HG03039 (cell line): ENCODE data around the gene SLC17A5.
"Not testable (repeated sequence)": the region's sequence is repeated elsewhere in the genome, so short reads cannot be mapped to it uniquely, and the experiment has no call there.

Experiments
- ATAC-seq: cut with Tn5 transposase; IDR thresholded peaks from one replicate; pipeline ENCODE4 v1.9.1; 2021; ENCODE audit warnings: mild to moderate bottlenecking, moderate library complexity; ENCODE audit not compliant: unreplicated experiment

Gene SLC17A5

GRCh38 chr6:73569121-73569520 is 84.7 kb downstream of the SLC17A5 start:
- no peak for ATAC-seq

DNA sequence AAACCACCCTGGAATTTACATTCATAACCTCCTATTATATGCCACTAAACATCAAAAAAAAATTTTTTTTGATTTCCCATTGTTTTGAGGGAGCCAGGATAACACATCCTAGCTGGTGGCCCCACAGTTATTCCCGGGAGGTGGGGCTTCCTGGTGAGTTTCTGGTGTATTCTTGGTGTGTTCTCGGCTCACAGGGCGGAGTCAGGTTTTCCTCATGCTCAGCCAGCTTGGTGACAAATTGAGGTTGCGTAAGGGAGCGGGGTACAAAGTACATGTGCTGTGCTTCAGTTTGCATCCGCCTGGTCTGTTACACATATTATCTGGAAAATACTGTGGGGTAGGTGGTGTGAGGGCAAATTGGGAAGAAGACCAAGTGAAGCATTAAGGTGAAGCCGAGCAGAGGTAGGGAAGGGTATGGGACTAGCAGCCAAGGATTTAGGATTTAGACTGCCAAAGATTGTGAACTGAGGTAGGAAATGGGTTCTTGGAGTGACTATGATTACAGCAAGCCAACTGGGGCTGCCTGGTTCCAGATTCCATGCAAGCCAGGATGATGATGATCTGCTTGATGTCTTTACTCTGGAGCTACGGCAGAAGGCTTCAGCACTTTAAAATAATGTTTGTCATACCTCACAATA is 86.7 kb downstream of the SLC17A5 start:
- ATAC-seq, result no peak

- ATAC-seq, result not testable (repeated sequence)
Observed at GRCh38 chr6:73566486-73566871, 87.3 kb downstream of the SLC17A5 start.

DNA sequence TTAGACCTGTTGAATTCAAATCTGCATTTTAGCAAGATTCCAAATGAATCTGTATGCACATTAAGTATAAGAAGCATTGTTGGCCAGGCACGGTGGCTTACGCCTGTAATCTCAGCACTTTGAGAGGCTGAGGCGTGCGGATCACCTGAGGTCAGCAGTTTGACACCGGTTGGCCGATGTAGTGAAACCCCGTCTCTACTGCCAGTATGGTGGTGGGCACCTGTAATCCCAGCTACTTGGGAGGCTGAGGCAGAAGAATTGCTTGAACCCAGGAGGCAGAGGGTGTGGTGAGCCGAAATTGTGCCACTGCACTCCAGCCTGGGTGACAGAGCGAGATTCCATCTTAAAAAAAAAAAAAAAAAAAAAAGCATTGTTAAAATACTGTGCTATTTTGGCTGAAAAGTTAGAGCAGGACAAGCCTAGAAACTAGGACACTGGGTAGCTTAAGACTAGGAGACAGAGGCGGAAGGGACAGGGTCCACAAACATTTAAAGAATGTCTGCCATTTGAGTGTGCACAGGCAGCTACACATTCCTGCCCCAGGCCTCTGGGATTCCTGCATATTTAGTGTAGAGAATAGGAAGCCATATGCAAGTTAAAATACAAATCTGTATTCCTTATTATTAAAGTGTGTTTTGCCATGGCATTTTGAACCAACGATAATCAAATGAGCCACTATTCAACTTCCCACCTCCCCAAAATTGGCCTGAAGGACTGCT is 87.9 kb downstream of the SLC17A5 start:
- no peak for ATAC-seq

GRCh38 chr6:73564578-73565345 is 89.0 kb downstream of the SLC17A5 start:
- ATAC-seq, result no peak

DNA sequence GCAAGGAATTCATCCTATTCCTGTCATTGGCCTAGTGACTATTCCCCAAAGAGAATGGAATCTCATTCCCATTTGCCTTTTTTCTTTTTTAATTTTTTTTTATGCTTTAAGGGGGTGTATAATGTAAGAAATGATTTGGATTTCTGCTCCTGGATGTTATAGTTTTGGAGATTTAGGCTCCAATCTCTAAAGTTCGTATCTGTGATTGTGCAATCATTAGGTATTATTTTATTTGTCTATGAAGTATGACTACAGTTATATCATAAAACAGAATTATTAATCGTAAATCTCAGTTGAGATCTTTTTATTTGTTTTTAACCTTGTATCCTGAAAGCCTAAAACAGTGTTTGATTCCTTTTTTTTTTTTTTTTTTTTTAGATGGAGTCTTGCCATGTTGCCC is 91.2 kb downstream of the SLC17A5 start:
- no peak for ATAC-seq

GRCh38 chr6:73560853-73561407 is 92.9 kb downstream of the SLC17A5 start:
- peak; percentile 47 for ATAC-seq

DNA sequence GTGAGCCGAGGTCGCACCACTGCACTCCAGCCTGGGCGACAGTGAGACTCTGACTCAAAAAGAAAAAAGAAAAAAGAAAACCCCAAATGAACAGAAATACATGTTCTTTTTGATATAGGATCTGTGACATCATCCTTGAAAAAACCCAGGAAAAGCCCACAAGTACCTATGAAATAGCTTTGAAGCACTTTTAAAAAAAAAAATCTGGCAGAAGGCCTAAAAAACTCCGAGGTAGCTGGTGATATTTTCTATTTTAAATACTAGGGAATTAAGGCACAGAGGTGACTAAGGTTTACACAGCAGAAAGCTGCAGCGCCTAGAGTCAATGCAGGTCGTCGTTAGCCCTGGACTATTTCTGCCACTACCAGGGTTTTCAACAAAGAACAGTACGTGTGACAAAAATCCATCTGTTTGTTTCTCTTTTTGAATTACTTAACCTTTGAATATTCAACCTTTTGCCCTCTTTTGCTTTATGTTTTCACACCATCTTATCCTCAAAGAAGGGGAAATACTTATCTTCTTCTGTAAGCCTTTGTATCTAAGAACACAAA is 93.5 kb downstream of the SLC17A5 start:
- peak; percentile 41 for ATAC-seq

DNA sequence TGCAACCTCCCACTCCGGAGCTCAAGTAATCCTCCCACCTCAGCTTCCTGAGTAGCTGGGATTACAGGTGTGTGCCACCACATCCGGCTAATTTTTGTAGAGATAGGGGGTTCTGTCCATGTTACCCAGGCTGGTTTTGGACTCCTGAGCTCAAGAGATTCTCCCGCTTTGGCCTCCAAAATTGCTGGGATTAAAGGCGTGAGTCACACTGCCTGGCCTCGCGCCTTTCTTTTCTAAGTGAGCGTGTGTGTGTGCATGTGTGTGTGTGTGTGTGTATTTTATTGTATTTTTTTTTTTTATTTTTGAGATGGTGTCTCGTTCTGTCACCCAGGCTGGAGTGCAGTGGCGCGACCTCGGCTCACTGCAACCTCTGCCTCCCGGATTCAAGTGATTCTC is 94.4 kb downstream of the SLC17A5 start:
- not testable (repeated sequence) for ATAC-seq

DNA sequence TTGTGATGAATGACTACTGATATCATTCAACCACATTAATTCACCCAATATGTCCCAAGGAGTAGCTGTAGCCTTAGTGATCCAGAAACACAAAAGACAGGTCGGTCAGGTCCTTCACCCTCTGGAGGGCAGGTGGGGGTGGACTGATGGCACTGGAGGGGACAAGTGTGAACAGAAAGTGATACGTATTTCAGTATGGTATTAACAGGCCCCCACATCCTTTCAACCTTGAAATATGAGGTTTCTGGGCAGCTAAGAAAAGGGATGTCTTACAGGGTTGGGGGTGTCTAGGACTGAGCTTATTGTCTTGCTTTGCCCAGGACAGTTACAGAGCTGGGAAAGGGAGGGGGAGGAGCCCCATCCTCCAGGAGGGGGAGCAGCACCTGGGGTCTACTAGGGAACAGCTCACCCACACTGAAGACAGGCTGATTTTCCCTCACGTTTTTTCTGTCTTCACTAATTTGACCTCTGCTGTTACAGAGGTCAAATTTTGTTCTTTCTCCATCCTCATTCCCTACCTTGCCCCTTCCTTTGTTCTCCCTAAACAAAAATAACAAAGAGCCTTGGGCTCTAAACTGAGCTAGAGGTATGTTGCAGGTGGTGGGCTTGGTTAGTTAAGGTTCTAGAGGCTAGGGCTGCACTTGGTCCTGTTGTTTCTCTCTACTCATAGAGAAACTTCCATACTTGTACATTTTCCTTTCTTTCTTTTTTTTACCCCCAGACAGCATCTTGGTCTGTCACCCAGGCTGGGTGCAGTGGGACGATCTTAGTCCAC is 95.0 kb downstream of the SLC17A5 start:
- ATAC-seq, result no peak

GRCh38 chr6:73556836-73557235 is 97.0 kb downstream of the SLC17A5 start:
- no peak for ATAC-seq

- not testable (repeated sequence) for ATAC-seq
Observed at GRCh38 chr6:73555380-73555949, 98.3 kb downstream of the SLC17A5 start.

DNA sequence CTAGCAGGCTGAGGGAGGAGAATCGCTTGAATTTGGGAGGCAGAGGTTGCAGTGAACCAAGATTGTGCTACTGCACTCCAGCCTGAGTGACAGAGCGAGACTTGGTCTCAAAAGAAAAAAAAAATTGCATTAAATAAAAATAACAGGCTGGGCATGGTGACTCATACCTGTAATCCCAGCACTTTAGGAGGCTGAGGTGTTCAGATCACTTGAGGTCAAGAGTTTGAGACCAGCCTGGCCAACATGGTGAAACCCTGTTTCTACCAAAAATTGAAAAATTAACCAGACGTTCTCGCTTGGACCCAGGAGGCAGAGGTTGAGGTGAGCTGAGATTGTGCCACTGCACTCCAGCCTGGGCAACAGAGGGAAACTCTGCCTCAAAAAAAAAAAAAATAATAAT is 102.7 kb downstream of the SLC17A5 start:
- ATAC-seq, result not testable (repeated sequence)

- ATAC-seq, result no peak
Observed at GRCh38 chr6:73548458-73549446, 105.0 kb downstream of the SLC17A5 start.

- ATAC-seq, result no peak
Observed at GRCh38 chr6:73547036-73547435, 106.8 kb downstream of the SLC17A5 start.
